Mesenchymal stem cell (in vitro differentiated cells and primary cell): ENCODE data around the gene STIMATE.

Experiments
- DNase-seq: peaks from one replicate; pipeline ENCODE4 v3.0.0-alpha.2; 2013
- H2AFZ ChIP-seq: one replicate; pipeline ENCODE4 v1.6.1; 2013; ENCODE audit warnings: low read depth, mild to moderate bottlenecking, control low read depth, inconsistent platforms, low read length, moderate library complexity
- H2AK5ac ChIP-seq: 2 replicates; pipeline ENCODE4 v1.6.1; 2013; ENCODE audit warnings: low read length, moderate library complexity, mild to moderate bottlenecking, inconsistent platforms; ENCODE audit not compliant: severe bottlenecking
- H2BK120ac ChIP-seq: one replicate; pipeline ENCODE4 v1.6.1; 2013; ENCODE audit warnings: low read depth, mild to moderate bottlenecking, inconsistent platforms, low read length, moderate library complexity
- H2BK12ac ChIP-seq, 2 experiments: one replicate each; pipeline ENCODE4 v1.6.1; 2013; ENCODE audit warnings: inconsistent platforms in 2 of 2, low read length in 2 of 2, mild to moderate bottlenecking in 2 of 2, moderate library complexity in 2 of 2, control low read depth in 1 of 2
- H2BK15ac ChIP-seq: one replicate; pipeline ENCODE4 v1.6.1; 2013; ENCODE audit warnings: mild to moderate bottlenecking, low read depth, inconsistent platforms; ENCODE audit not compliant: poor library complexity, severe bottlenecking
- H2BK5ac ChIP-seq: 2 replicates; pipeline ENCODE4 v1.6.1; 2013; ENCODE audit warnings: low read depth, mild to moderate bottlenecking, low read length, control low read depth, inconsistent platforms; ENCODE audit not compliant: poor library complexity, severe bottlenecking
- H3K14ac ChIP-seq, 2 experiments: one replicate each; pipeline ENCODE4 v1.6.1; 2013; ENCODE audit warnings: inconsistent platforms in 2 of 2, low read length in 2 of 2, control low read depth in 1 of 2, mild to moderate bottlenecking in 1 of 2, moderate library complexity in 1 of 2
- H3K18ac ChIP-seq, 2 experiments: one replicate each; pipeline ENCODE4 v1.6.1; 2013; ENCODE audit warnings: inconsistent platforms in 2 of 2, low read length in 2 of 2, control low read depth in 1 of 2, low read depth in 1 of 2, mild to moderate bottlenecking in 1 of 2
- H3K23ac ChIP-seq, 2 experiments: one replicate each; pipeline ENCODE4 v1.6.1; 2013; ENCODE audit warnings: inconsistent platforms in 2 of 2, low read length in 2 of 2, mild to moderate bottlenecking in 2 of 2, moderate library complexity in 2 of 2, control low read depth in 1 of 2
- H3K27ac ChIP-seq: 2 replicates; pipeline ENCODE4 v1.5.1; 2013; ENCODE audit warnings: mild to moderate bottlenecking, moderate library complexity, low read length, control low read depth, inconsistent platforms; ENCODE audit not compliant: poor library complexity, severe bottlenecking
- H3K27me3 ChIP-seq, 2 experiments: 2 replicates each; pipeline versions ENCODE4 v1.6.1 to v1.7.0; 2013; ENCODE audit warnings: low read length in 2 of 2, mild to moderate bottlenecking in 2 of 2, moderate library complexity in 2 of 2, control low read depth in 1 of 2, inconsistent platforms in 1 of 2; ENCODE audit not compliant: control insufficient read depth in 1 of 2, insufficient read depth in 1 of 2
- H3K36me3 ChIP-seq, 2 experiments: 2 replicates each; pipeline versions ENCODE4 v1.6.1 to v1.7.0; 2013; ENCODE audit warnings: low read length in 2 of 2, control low read depth in 1 of 2, inconsistent platforms in 1 of 2, low read depth in 1 of 2, mild to moderate bottlenecking in 1 of 2; ENCODE audit not compliant: insufficient read depth in 2 of 2, control insufficient read depth in 1 of 2
- H3K4ac ChIP-seq, 2 experiments: one replicate each; pipeline ENCODE4 v1.6.1; 2013; ENCODE audit warnings: inconsistent platforms in 2 of 2, low read length in 2 of 2, mild to moderate bottlenecking in 2 of 2, moderate library complexity in 2 of 2, control low read depth in 1 of 2, low read depth in 1 of 2
- H3K4me1 ChIP-seq: 2 replicates; pipeline ENCODE4 v1.6.1; 2013; ENCODE audit warnings: low read depth, low read length, control low read depth; ENCODE audit not compliant: control insufficient read depth, insufficient read depth
- H3K4me2 ChIP-seq: 2 replicates; pipeline ENCODE4 v1.6.1; 2013; ENCODE audit warnings: low read length, mild to moderate bottlenecking, inconsistent platforms; ENCODE audit not compliant: poor library complexity, severe bottlenecking
- H3K4me3 ChIP-seq, 2 experiments: 2 replicates each; pipeline versions ENCODE4 v1.5.1 to v1.7.0; 2013; ENCODE audit warnings: low read length in 2 of 2, mild to moderate bottlenecking in 2 of 2, control low read depth in 1 of 2, low read depth in 1 of 2; ENCODE audit not compliant: insufficient read depth in 1 of 2
- H3K79me1 ChIP-seq: replicated peaks from 2 replicates; pipeline ENCODE4 v1.6.1; 2013; ENCODE audit warnings: mild to moderate bottlenecking, control low read depth, low read length, inconsistent platforms; ENCODE audit not compliant: poor library complexity, severe bottlenecking
- H3K9ac ChIP-seq: 2 replicates; pipeline ENCODE4 v1.7.0; 2013; ENCODE audit warnings: mild to moderate bottlenecking, low read length, moderate library complexity
- H3K9me3 ChIP-seq: 2 replicates; pipeline ENCODE4 v1.7.0; 2013; ENCODE audit warnings: mild to moderate bottlenecking, low read length; ENCODE audit not compliant: control insufficient read depth
- H4K8ac ChIP-seq: one replicate; pipeline ENCODE4 v1.6.1; 2013; ENCODE audit warnings: inconsistent platforms, mild to moderate bottlenecking, low read length, moderate library complexity
- H4K91ac ChIP-seq: one replicate; pipeline ENCODE4 v1.6.1; 2013; ENCODE audit warnings: mild to moderate bottlenecking, low read length, inconsistent platforms
- WGBS: methylation state at CpG from one replicate; pipeline ENCODE4 v1.1.7; 2013; ENCODE audit warnings: mixed read lengths; 5-methylcytosine and 5-hydroxymethylcytosine counted together

STIMATE gene

DNA sequence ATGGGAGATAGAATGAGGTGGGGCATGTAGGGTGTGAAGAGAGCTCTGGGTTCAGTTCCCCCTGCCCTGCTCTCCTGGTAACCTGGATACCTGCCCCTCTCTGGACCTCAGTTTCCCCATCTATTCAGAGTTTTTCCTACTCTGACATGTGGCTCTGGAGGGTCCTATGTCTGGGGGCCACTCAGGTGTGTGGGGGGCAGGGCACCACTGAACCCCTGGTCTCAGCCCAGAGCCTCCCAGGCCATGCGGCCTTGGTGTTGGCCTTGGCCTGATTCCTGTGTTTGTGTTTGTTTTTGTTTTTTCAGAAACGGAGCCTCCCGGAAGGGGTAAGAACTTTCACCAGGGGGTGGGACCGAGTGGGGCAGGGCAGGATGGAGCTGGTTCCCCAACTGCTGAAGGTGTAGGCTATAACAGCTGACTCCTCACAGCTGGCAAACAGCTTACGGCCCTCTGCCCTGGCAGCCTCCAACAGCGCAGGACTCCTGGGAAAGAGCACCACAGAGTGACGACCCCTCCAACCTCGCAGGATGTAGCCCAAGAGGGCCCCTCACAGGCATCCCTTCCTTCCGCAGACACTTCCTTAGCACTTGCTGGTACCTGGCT lies 101.9 kb downstream of the STIMATE start:
- H3K9me3 ChIP-seq = no peaks in the 10 kb centered on the region
- no peak overlapping the region for H3K18ac ChIP-seq
- no peak overlapping the region for H3K14ac ChIP-seq
- H3K27ac ChIP-seq = no peak overlapping the region
- peaks cover 3% of the 10 kb centered on the region for H3K4me1 ChIP-seq
- H3K4ac ChIP-seq = no peak overlapping the region
- no peak overlapping the region for H2BK5ac ChIP-seq
- no peak overlapping the region for H3K9ac ChIP-seq
- DNase-seq = no peak
- H4K91ac ChIP-seq = no peak overlapping the region
- no peak overlapping the region for H2AFZ ChIP-seq
- H2BK12ac ChIP-seq = no peak overlapping the region
- no peak overlapping the region for H3K23ac ChIP-seq
- no peak overlapping the region for H3K4me2 ChIP-seq
- peaks cover 5 to 29% of the 10 kb centered on the region in 2 experiments for H3K27me3 ChIP-seq
- H3K79me1 ChIP-seq = no peaks in the 10 kb centered on the region
- 86% methylated on average over 9 of the region's 9 CpGs for WGBS
- no peak overlapping the region for H2BK15ac ChIP-seq
- no peak overlapping the region for H2AK5ac ChIP-seq
- peaks cover 0 to 5% of the 10 kb centered on the region in 2 experiments for H3K36me3 ChIP-seq
- no peak overlapping the region for H2BK120ac ChIP-seq
- no peak overlapping the region for H4K8ac ChIP-seq
- no peak overlapping the region for H3K4me3 ChIP-seq

DNA sequence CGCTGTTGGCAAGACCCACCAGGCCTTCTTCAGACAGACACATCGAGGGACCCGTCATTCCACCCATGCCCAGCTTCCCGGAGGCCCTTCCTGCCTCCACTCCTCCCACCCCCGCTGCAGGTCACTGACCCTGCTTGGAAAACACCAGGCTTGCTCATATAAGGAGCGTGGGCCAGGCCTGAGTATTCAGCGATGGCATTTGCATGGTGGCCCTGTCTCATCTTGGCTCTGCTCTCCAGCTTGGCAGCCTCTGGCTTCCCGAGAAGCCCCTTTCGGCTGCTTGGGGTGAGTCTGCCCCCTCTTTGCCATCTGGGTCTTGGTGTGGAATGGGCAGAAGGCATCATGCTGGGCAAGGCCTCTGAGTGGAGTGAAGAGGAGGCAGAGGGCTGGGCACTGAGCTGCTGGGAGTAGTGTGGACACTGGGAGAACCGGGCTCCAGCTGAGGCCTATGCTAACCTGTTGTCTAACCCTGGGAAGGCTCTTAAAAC lies 102.7 kb downstream of the STIMATE start, which contains the start of gene ITIH3:
ITIH3 (plus strand) TSS at position 185 of the 488 bp plus-strand sequence; CDS start at position 193, 8 bp downstream.
- Histone ChIP-seq H3K23ac (peak within 1 kb of the TSS in 1 of 2 experiments; percentile 23), H3K4me3 (no peak within 1 kb of the TSS), H3K9ac (no peak within 1 kb of the TSS), H2BK5ac (no peak within 1 kb of the TSS), H3K4me1 (peaks cover 3% of the 10 kb centered on the region), H3K79me1 (no peaks in the 10 kb centered on the region), H2AK5ac (no peak within 1 kb of the TSS), H4K8ac (no peak within 1 kb of the TSS), H2BK12ac (no peak within 1 kb of the TSS), H3K14ac (no peak within 1 kb of the TSS), H3K27me3 (peaks cover 8 to 33% of the 10 kb centered on the region in 2 experiments), H3K18ac (no peak within 1 kb of the TSS), H4K91ac (no peak within 1 kb of the TSS), H3K27ac (no peak within 1 kb of the TSS), H2BK120ac (no peak within 1 kb of the TSS), H3K4ac (no peak within 1 kb of the TSS), H2BK15ac (no peak within 1 kb of the TSS), H3K9me3 (no peaks in the 10 kb centered on the region), H3K36me3 (peaks cover 0 to 5% of the 10 kb centered on the region in 2 experiments), H2AFZ (no peak within 1 kb of the TSS), H3K4me2 (no peak within 1 kb of the TSS)
- WGBS = 83% methylated on average over 10 of the region's 10 CpGs
- DNase-seq = no peak

- H3K9ac ChIP-seq = no peak overlapping the region
- no peak overlapping the region for H2BK12ac ChIP-seq
- no peaks in the 10 kb centered on the region for H3K9me3 ChIP-seq
- peaks cover 3% of the 10 kb centered on the region for H3K4me1 ChIP-seq
- no peak overlapping the region for H2BK5ac ChIP-seq
- H4K91ac ChIP-seq = no peak overlapping the region
- DNase-seq = no peak
- no peak overlapping the region for H4K8ac ChIP-seq
- H3K36me3 ChIP-seq = peaks cover 0 to 5% of the 10 kb centered on the region in 2 experiments
- H3K18ac ChIP-seq = no peak overlapping the region
- no peak overlapping the region for H2BK120ac ChIP-seq
- no peak overlapping the region for H3K4ac ChIP-seq
- peaks cover 8 to 40% of the 10 kb centered on the region in 2 experiments for H3K27me3 ChIP-seq
- H2BK15ac ChIP-seq = no peak overlapping the region
- H3K23ac ChIP-seq = peak overlapping the region in 1 of 2 experiments; percentile 23
- no peak overlapping the region for H3K14ac ChIP-seq
- H3K4me3 ChIP-seq = no peak overlapping the region
- no peaks in the 10 kb centered on the region for H3K79me1 ChIP-seq
- H2AFZ ChIP-seq = no peak overlapping the region
- H2AK5ac ChIP-seq = no peak overlapping the region
- no peak overlapping the region for H3K4me2 ChIP-seq
- WGBS = 68% methylated on average over 9 of the region's 9 CpGs
- H3K27ac ChIP-seq = no peak overlapping the region
Measured at GRCh38 chr3:52793702-52794611, 103.4 kb downstream of the STIMATE start.
